ENCODE results near the gene DOC2A.

Gene DOC2A

DNA sequence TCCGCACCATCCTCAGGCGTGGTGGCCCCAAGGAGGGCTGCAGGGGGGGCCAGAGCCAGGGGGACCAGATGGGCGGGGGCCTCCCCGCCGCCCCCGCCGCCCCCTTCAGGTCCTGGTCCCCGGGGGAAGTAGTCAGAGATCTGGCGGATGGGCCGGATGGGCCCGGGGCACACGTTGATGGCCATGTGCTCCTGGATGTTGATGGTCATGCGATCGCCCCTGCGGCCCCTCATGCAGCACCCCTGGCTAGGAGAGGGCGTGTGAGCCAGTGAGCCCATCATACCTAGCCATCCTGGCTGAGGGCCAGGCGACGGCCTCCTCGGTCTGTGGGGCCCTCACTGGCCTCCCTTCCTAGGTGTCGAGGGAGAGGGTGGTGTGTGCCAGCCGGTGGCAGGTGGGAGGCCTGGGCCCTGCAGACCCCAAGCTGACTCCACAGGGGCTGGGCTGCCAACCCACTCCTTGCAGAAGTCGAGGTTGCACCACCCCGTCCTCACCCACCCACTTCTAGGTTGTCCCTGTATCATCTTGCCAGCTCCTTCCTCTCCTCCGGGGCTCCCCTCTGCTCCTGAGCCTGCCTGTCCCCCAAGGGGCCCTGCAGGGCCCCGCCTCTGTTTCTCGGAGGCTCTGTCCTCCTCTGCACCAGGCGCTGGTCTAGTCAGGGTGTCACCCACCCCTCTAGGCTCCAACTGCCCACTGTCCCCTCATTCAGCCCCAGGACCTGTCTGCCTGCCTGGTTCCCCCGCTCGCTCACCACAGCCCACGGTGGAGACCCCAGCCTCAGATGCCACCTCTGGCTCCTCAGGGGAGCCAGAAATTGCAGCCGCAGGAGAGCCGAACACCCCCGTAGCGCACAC lies 610 bp downstream of the DOC2A start:
- TF ChIP-seq, protein P1, sequence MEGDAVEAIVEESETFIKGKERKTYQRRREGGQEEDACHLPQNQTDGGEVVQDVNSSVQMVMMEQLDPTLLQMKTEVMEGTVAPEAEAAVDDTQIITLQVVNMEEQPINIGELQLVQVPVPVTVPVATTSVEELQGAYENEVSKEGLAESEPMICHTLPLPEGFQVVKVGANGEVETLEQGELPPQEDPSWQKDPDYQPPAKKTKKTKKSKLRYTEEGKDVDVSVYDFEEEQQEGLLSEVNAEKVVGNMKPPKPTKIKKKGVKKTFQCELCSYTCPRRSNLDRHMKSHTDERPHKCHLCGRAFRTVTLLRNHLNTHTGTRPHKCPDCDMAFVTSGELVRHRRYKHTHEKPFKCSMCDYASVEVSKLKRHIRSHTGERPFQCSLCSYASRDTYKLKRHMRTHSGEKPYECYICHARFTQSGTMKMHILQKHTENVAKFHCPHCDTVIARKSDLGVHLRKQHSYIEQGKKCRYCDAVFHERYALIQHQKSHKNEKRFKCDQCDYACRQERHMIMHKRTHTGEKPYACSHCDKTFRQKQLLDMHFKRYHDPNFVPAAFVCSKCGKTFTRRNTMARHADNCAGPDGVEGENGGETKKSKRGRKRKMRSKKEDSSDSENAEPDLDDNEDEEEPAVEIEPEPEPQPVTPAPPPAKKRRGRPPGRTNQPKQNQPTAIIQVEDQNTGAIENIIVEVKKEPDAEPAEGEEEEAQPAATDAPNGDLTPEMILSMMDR (IDR thresholded peaks at IDR 0.05) = no peak

DNA sequence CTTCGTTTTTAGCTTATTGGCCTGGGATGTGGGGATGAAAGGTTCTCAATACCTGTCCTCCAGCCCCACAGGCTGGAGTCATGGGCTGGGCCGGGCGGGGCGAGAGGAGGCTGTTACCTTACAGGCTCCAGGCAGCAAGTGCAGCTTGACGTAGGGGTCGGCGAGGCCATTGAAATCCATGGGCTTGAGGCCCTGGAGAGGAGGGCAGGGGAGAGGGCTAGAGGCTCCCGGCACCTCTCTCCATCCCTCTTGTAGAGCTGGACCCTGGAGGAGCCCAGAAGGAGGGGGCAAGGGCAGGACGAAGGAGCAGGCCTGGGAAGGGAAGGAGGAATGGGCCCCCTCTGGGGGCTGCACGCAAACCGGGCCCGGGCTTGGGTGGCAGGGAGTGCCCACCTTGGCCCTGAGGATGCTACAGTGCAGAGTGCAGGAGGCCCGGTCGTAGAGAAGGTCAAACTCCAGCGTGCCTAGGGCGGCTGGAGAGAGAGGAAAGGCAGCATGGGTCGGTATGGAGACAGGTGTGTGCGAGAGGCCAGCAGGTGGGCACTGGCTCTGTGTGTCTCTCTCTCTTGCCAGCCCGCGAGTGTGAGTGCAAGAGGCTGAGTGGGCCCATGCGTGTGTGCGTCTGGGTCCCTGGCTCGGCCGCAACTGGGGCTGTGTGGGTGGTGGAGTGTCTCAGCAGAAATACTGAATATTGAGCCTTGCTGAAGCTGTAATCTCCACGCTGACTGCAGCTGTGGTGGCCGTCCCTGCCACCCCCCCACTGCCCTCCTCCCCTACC lies 1.6 kb downstream of the DOC2A start:
- TF ChIP-seq, protein P1 (IDR thresholded peaks at IDR 0.05) = no peak

- TF ChIP-seq, protein P1 (IDR thresholded peaks at IDR 0.05) = no peak
Measured at GRCh38 chr16:30007378-30007895, 3.4 kb downstream of the DOC2A start.

GRCh38 chr16:30006659-30007377 lies 4.0 kb downstream of the DOC2A start:
- TF ChIP-seq, protein P1 (IDR thresholded peaks at IDR 0.05) = no peak

- TF ChIP-seq, protein P1 (IDR thresholded peaks at IDR 0.05) = no peak
Measured at GRCh38 chr16:30006095-30006473, 4.7 kb downstream of the DOC2A start.

GRCh38 chr16:30005341-30006094 lies 5.3 kb downstream of the DOC2A start:
- TF ChIP-seq, protein P1 (IDR thresholded peaks at IDR 0.05) = peak; percentile 82
